ENCODE results near the gene AGBL4.

DNA sequence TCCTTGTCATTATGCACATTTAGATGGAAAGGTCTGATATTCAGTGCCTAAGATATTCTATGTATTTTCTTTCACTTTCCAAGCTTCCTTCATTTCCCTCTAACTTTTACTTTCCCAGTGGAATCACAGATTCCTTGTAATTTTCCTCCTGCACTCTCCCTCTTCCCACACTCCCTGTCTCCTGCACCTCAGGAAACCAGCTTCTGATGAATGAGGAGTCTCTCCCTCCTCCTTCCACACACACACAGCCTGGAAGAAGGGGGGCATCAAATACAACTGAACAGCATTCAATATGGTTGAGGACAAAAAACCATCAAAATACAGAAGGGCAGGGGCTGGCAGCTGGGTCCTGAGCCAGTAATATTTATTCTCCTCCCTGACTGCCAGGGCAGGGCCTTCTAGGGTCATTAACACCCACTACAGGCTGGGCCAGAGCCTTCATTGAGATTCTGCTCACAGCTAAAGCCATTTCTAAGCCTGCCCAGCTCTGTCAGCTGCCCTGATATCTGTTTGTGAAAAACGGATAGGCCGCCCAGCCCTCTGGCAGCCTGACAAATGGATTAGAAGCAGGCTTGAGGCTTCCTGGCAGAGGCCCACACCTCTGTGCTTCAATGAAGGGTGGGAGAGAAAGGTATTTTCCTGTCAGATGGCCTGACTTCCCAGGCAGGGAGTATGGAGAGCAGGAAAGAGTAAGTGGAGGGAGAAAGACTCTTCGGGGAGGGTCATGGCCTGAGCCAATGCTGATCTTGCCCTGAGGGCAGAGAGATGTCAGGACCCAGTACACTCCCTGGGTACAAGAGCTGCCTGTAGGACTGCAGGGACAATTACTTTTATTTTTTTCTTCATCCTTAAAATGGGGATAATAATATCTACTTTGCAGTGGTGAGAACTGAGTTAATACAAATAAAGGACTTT, 1412.9 kb downstream of the AGBL4 start:
- TF ChIP-seq, protein P1, sequence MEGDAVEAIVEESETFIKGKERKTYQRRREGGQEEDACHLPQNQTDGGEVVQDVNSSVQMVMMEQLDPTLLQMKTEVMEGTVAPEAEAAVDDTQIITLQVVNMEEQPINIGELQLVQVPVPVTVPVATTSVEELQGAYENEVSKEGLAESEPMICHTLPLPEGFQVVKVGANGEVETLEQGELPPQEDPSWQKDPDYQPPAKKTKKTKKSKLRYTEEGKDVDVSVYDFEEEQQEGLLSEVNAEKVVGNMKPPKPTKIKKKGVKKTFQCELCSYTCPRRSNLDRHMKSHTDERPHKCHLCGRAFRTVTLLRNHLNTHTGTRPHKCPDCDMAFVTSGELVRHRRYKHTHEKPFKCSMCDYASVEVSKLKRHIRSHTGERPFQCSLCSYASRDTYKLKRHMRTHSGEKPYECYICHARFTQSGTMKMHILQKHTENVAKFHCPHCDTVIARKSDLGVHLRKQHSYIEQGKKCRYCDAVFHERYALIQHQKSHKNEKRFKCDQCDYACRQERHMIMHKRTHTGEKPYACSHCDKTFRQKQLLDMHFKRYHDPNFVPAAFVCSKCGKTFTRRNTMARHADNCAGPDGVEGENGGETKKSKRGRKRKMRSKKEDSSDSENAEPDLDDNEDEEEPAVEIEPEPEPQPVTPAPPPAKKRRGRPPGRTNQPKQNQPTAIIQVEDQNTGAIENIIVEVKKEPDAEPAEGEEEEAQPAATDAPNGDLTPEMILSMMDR (optimal IDR thresholded peaks at IDR 0.05 in 1 of 3, IDR thresholded peaks at IDR 0.05 in 1 of 3, conservative IDR thresholded peaks at IDR 0.05 in 1 of 3; ENCODE audit: extremely low read depth in 1 of 3, insufficient read depth in 2 of 3, low read length in 3 of 3): no peak
- no peak for TF ChIP-seq EZH2 (IDR thresholded peaks at IDR 0.05; ENCODE audit: low read length)

Measured in keratinocyte (primary cell).